ENCODE results near the gene FUNDC2.

Gene FUNDC2

DNA sequence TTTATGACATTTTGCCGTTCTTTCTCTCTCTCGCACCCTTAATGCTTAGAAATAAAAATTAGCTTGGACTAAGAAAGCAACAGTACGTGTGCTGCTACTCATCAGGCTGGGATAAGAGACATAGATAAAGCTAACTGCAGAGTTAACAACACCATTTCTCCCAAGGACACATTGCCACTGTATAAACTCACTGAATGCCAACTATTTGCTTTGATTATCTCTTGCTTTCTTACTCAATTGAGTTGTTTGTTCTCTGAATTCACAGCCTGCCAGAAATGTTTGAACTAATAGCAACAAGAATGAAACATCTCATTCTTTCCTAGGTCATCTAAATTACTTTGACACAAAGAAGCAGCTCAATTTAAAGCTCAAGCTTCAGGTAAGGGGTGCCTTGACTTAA lies 38.7 kb upstream of the FUNDC2 start:
- ChIA-PET CTCF (interaction anchor here (1.4 kb wide), 1 partner anchor 161 kb away, joined by 3 read pairs; no protein-coding TSS in a partner anchor), POLR2A (no interaction called here)
- no peak overlapping the region for H3K4me3 ChIP-seq (ENCODE audit: low read depth, low read length)
- no peak for DNase-seq (ENCODE audit: low read depth, low spot score)
- TF ChIP-seq, protein P1, sequence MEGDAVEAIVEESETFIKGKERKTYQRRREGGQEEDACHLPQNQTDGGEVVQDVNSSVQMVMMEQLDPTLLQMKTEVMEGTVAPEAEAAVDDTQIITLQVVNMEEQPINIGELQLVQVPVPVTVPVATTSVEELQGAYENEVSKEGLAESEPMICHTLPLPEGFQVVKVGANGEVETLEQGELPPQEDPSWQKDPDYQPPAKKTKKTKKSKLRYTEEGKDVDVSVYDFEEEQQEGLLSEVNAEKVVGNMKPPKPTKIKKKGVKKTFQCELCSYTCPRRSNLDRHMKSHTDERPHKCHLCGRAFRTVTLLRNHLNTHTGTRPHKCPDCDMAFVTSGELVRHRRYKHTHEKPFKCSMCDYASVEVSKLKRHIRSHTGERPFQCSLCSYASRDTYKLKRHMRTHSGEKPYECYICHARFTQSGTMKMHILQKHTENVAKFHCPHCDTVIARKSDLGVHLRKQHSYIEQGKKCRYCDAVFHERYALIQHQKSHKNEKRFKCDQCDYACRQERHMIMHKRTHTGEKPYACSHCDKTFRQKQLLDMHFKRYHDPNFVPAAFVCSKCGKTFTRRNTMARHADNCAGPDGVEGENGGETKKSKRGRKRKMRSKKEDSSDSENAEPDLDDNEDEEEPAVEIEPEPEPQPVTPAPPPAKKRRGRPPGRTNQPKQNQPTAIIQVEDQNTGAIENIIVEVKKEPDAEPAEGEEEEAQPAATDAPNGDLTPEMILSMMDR (IDR thresholded peaks at IDR 0.05; ENCODE audit: insufficient read depth, low read length, missing control alignments) = no peak

DNA sequence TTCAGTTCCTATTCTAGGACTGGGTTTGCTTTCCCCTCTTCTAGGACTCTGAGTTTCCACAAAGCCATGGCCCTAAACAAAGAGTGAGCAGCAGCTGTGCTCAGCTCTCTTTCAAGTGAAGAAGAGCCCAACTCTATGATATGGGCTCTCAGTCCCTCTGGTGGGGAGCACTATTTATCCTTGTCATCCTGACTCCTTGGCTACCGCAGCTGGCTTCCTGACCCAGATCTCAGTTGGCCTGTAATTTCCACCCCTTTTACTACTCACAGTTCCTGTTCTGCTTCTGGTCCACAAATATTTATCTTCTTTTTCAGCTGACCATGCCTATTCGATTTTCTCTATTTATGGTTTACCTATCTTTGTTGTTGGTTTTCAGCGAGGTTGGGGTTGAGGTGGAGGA lies 37.9 kb upstream of the FUNDC2 start:
- ChIA-PET POLR2A (no interaction called here), CTCF (interaction anchor here (1.4 kb wide), 1 partner anchor 160 kb away, joined by 3 read pairs; no protein-coding TSS in a partner anchor)
- DNase-seq (ENCODE audit: low read depth, low spot score) = no peak
- TF ChIP-seq, protein P1 (IDR thresholded peaks at IDR 0.05; ENCODE audit: insufficient read depth, low read length, missing control alignments) = no peak
- no peak overlapping the region for H3K4me3 ChIP-seq (ENCODE audit: low read depth, low read length)

DNA sequence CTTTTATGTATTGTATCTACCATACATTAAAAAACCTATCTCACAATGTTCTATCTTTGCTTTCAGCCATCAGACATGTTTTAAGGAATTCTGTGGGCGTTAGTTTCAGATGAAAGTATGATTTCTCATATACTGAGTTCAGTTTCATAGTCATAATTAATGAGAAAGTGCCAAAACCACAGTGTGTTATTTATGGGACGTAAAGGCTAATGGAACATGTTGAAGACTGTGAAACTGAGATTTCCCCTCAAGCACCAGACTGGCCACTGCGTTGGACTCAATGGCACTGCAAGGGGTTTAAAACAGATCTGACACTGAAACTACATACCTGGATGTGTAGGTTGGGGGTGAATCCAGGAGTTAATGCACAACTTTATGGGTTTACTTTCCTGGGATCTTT lies 36.1 kb upstream of the FUNDC2 start:
- POLR2A ChIA-PET = no interaction called here
- CTCF ChIA-PET = no interaction called here
- DNase-seq (ENCODE audit: low read depth, low spot score) = no peak
- H3K4me3 ChIP-seq (ENCODE audit: low read depth, low read length) = no peak overlapping the region
- TF ChIP-seq, protein P1 (IDR thresholded peaks at IDR 0.05; ENCODE audit: insufficient read depth, low read length, missing control alignments) = no peak

DNA sequence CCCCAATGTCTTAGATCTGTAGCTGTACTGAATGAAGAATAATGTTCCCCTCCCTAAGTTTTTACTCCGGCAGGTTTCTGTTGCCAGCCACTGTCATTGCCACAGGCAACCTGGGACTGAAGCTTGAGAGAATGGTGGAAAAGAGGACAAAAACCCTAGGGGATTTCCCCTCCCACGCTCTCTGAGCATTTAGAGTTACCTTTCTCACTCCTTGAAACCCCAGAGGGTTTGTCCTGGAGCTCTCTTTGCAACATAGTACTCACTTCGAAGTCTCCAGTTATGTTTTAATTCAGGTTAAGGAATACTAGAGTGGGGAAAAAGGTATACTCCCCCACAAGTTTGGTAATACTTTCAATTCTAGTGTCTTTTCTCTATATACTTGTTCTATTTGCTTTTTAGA lies 35.6 kb upstream of the FUNDC2 start:
- CTCF ChIA-PET = no interaction called here
- DNase-seq (ENCODE audit: low read depth, low spot score) = no peak
- POLR2A ChIA-PET = no interaction called here

DNA sequence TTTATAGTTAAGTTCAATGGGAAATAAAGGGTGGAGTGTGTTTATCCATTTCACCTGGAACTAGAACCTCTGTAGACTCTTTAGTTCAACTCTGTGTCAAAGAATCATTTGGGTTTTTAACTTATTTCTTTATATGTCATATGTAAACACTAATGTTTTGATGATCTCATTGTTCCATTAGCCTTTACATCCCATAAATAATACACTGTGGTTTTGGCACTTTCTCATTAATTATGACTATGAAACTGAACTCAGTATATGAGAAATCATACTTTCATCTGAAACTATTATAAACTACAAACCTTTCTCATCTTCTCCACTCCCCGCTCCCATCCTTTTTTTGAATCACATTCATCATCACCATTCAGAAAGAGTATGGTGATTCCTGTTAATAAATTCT lies 35.2 kb upstream of the FUNDC2 start:
- no peak overlapping the region for H3K4me3 ChIP-seq (ENCODE audit: low read depth, low read length)
- DNase-seq (ENCODE audit: low read depth, low spot score) = no peak
- POLR2A ChIA-PET = no interaction called here
- TF ChIP-seq, protein P1 (IDR thresholded peaks at IDR 0.05; ENCODE audit: insufficient read depth, low read length, missing control alignments) = no peak
- CTCF ChIA-PET = no interaction called here

More for the DNA sequence above, 35.6 kb upstream of the FUNDC2 start:
- TF ChIP-seq, protein P1 (IDR thresholded peaks at IDR 0.05; ENCODE audit: insufficient read depth, low read length, missing control alignments) = no peak
- H3K4me3 ChIP-seq (ENCODE audit: low read depth, low read length) = no peak overlapping the region

DNA sequence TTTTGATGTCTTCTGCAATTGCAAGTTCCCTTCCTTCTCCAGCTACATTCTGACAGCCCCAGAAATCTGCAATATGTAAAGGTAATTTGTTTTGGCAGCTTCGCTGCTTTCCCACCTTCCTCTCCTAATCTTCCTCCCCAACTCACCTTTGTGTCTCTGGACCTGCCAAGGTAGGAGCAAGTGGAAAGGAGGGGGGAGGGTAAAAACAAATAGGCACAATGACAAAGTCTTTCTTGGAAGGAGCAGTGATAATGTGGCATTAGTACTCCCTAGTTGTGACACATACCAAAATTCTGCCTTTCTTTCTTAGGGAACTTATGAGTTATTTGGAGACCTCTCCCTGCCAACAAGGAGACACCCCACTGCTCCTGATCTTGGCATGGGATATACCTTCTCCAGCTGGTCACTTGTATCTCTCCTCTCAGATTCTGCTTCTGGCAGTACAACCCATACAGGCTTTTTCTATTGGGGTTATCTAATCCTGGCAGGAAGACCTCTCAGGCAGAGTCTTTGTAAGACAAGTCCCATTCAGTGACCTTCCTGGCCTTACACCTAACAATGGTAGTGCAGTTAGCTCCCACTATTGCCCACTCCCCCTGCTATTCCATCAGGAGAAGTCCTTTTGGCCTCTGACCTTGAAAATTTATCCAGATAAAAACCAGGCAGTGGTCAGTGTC lies 28.3 kb upstream of the FUNDC2 start:
- ChIA-PET CTCF (no interaction called here), POLR2A (no interaction called here)
- no peak overlapping the region for H3K4me3 ChIP-seq (ENCODE audit: low read depth, low read length)
- no peak for DNase-seq (ENCODE audit: low read depth, low spot score)
- TF ChIP-seq, protein P1 (IDR thresholded peaks at IDR 0.05; ENCODE audit: insufficient read depth, low read length, missing control alignments) = no peak

All from AG04449 (cell line).